ENCODE results near the gene BEND7. TPM values are rescaled to one million over a fixed set of nuclear protein-coding genes. Genes with fewer than 3 reads are reported as not detected.

Gene BEND7
- total and polyA plus RNA-seq, 2 donors (not counting 3 experiments of a cell fraction or from before 2014, with no cell fraction given), result 7.3 to 31.7 TPM

DNA sequence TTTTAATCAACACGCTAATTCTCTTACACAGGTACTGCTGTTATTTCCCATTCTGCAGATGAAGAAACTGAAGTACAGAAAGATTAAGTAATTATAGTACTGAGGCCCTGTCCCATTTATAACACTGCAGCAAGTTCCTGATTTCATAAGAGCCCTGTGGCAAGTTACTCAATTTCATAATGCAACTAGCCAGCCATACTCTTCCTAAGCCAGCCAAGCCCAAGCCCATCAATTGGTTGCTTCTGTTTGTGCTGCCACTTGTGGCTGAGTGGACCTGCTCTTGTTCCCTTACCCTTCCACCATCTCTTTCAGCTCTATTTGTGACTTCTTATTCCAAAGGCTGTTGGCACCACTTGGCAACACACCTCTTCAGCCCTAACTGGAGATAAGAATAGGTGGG is 38.2 kb upstream of the BEND7 start:
- no peak for DNase-seq (ENCODE audit: low read depth, low spot score)
- intact Hi-C loops (cut with micrococcal nuclease) (no loop called here), dilution Hi-C loops (cut with MboI; ENCODE audit: extremely low pct_ligation_motif_present, low sequenced_read_pairs) (no loop called here)
- FAIRE-seq, result no peak
- H3K4me2 ChIP-seq (ENCODE audit: insufficient read depth, low read length), result no peak overlapping the region
- no TSS peak for BruUV-seq (replicated peaks)
- no peaks in the 10 kb centered on the region for H3K9me3 ChIP-seq (replicated peaks; ENCODE audit: control insufficient read depth, insufficient read depth, low read length)
- no peak overlapping the region for H3K4me3 ChIP-seq (replicated peaks in 1 of 3; ENCODE audit: insufficient read depth in 1 of 3, low read depth in 1 of 3, low read length in 3 of 3)
- H3K9me1 ChIP-seq (replicated peaks; ENCODE audit: control insufficient read depth, extremely low read depth, insufficient read depth, low read length), result no peaks in the 10 kb centered on the region
- H3K27ac ChIP-seq (ENCODE audit: insufficient read depth, low read depth, low read length), result no peak overlapping the region
- ChIA-PET POLR2A (no interaction called here), CTCF (no interaction called here)
- no peaks in the 10 kb centered on the region for H3K79me2 ChIP-seq (ENCODE audit: control insufficient read depth, insufficient read depth, low read length)
- H3K27me3 ChIP-seq (ENCODE audit: control insufficient read depth in 2 of 2, insufficient read depth in 2 of 2, low read length in 2 of 2), result peaks cover 2 to 12% of the 10 kb centered on the region in 2 experiments
- no peaks in the 10 kb centered on the region for H3K36me3 ChIP-seq (ENCODE audit: control insufficient read depth in 2 of 2, extremely low read depth in 1 of 2, insufficient read depth in 2 of 2, low read length in 2 of 2)
- TF ChIP-seq FOS (IDR thresholded peaks at IDR 0.05; ENCODE audit: borderline replicate concordance, insufficient read depth, low read length) (no peak), EZH2 (IDR thresholded peaks at IDR 0.05; ENCODE audit: borderline replicate concordance, low read depth, low read length, severe bottlenecking) (no peak), JUN (IDR thresholded peaks at IDR 0.05; ENCODE audit: borderline replicate concordance, insufficient read depth, insufficient read length, low read depth) (no peak), POLR2AphosphoS5 (IDR thresholded peaks at IDR 0.05; ENCODE audit: insufficient read depth, low read depth, low read length) (no peak), GATA2 (IDR thresholded peaks at IDR 0.05; ENCODE audit: insufficient read depth, insufficient read length, low read depth, low read length) (no peak), MYC (IDR thresholded peaks at IDR 0.05; ENCODE audit: low read depth, low read length) (no peak), POLR2A (IDR thresholded peaks at IDR 0.05; ENCODE audit: low read depth, low read length) (no peak)
- TF ChIP-seq, protein P1, sequence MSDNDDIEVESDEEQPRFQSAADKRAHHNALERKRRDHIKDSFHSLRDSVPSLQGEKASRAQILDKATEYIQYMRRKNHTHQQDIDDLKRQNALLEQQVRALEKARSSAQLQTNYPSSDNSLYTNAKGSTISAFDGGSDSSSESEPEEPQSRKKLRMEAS (IDR thresholded peaks at IDR 0.05; ENCODE audit: insufficient read depth, insufficient read length), result no peak
- TF ChIP-seq, protein P2, sequence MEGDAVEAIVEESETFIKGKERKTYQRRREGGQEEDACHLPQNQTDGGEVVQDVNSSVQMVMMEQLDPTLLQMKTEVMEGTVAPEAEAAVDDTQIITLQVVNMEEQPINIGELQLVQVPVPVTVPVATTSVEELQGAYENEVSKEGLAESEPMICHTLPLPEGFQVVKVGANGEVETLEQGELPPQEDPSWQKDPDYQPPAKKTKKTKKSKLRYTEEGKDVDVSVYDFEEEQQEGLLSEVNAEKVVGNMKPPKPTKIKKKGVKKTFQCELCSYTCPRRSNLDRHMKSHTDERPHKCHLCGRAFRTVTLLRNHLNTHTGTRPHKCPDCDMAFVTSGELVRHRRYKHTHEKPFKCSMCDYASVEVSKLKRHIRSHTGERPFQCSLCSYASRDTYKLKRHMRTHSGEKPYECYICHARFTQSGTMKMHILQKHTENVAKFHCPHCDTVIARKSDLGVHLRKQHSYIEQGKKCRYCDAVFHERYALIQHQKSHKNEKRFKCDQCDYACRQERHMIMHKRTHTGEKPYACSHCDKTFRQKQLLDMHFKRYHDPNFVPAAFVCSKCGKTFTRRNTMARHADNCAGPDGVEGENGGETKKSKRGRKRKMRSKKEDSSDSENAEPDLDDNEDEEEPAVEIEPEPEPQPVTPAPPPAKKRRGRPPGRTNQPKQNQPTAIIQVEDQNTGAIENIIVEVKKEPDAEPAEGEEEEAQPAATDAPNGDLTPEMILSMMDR (IDR thresholded peaks at IDR 0.05; ENCODE audit: extremely low read depth in 1 of 2, insufficient read depth in 1 of 2, low read depth in 1 of 2, low read length in 2 of 2), result no peak
- H2AFZ ChIP-seq (ENCODE audit: low read depth, low read length), result no peak overlapping the region
- H4K20me1 ChIP-seq (replicated peaks; ENCODE audit: control insufficient read depth, extremely low read depth, insufficient read depth, low read length), result no peaks in the 10 kb centered on the region
- H3K9ac ChIP-seq (replicated peaks; ENCODE audit: extremely low read depth, insufficient read depth, low read length), result no peak overlapping the region
- H3K4me1 ChIP-seq (ENCODE audit: control insufficient read depth, extremely low read depth, insufficient read depth, low read length), result no peaks in the 10 kb centered on the region
